Glutamatergic neuron (in vitro differentiated cells): ENCODE results near the gene COA3. TPM values are rescaled to one million over a fixed set of nuclear protein-coding genes. Genes with fewer than 3 reads are reported as not detected.

Experiments
- DNase-seq: peaks from one replicate; pipeline ENCODE4 v3.0.0; 2022
- H3K27ac Mint-ChIP-seq: one replicate; pipeline ENCODE4 v1.8.0; 2020; ENCODE audit warnings: mild to moderate bottlenecking, mixed read lengths, inconsistent platforms; ENCODE audit not compliant: unreplicated experiment
- H3K27me3 Mint-ChIP-seq: one replicate; pipeline ENCODE4 v1.8.0; 2020; ENCODE audit warnings: mild to moderate bottlenecking, moderate library complexity, mixed read lengths, inconsistent platforms; ENCODE audit not compliant: unreplicated experiment
- H3K36me3 Mint-ChIP-seq: one replicate; pipeline ENCODE4 v1.8.0; 2020; ENCODE audit warnings: mild to moderate bottlenecking, mixed read lengths, inconsistent platforms; ENCODE audit not compliant: unreplicated experiment
- H3K4me1 Mint-ChIP-seq: one replicate; pipeline ENCODE4 v1.8.0; 2020; ENCODE audit warnings: mild to moderate bottlenecking, low read depth, mixed read lengths, inconsistent platforms; ENCODE audit not compliant: unreplicated experiment
- H3K4me3 Mint-ChIP-seq: one replicate; pipeline ENCODE4 v1.8.0; 2020; ENCODE audit warnings: mild to moderate bottlenecking, mixed read lengths, inconsistent platforms; ENCODE audit not compliant: unreplicated experiment
- H3K9me3 Mint-ChIP-seq: one replicate; pipeline ENCODE4 v1.8.0; 2020; ENCODE audit warnings: mild to moderate bottlenecking, moderate library complexity, mixed read lengths, inconsistent platforms; ENCODE audit not compliant: unreplicated experiment
- CTCF ChIP-seq: fragments of 200-600 bp; sonication (generic); IDR thresholded peaks from one replicate; pipeline ENCODE4 v1.5.0; 2021; ENCODE audit not compliant: partially characterized antibody, unreplicated experiment
- total RNA-seq: library from RNA; stranded (reverse); fragmentation: NEBNext Ultra II Directional; extraction: Animal tissue kit (Norgen Biotek cat#: 25700); gene quantifications from one replicate; pipeline ENCODE4 v1.2.1, GENCODE V29; 2021; ENCODE audit not compliant: unreplicated experiment

Gene COA3
- total RNA-seq, 1 donor from 2014 or later = 56.7 TPM

GRCh38 chr17:42818379-42818778 is 19.9 kb upstream of the COA3 start:
- no peak for TF ChIP-seq CTCF
- Mint-ChIP-seq H3K4me3 (no peak overlapping the region), H3K9me3 (no peaks in the 10 kb centered on the region), H3K36me3 (no peaks in the 10 kb centered on the region), H3K4me1 (peaks cover 2% of the 10 kb centered on the region), H3K27me3 (no peaks in the 10 kb centered on the region), H3K27ac (no peak overlapping the region)
- DNase-seq = no peak

DNA sequence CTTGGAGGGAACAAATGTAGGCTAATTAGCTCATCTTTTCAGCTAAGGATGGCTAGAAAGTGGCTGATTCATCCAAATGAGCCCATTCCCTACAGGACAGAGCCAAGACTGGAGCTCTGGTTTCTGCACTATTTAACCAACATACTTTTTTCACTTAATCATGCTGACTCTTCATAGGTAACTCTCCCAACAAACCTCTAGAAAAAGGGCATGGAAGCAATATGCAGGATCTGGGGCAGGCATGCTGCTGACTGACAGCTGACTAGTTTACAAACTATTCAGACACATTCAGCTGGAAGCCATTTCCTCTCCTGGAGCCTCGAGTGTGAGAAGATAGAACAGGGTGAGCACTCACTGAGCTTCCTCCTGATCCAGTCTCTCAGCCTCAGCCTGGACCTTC is 19.4 kb upstream of the COA3 start:
- Mint-ChIP-seq H3K4me1 (no peaks in the 10 kb centered on the region), H3K36me3 (no peaks in the 10 kb centered on the region), H3K9me3 (no peaks in the 10 kb centered on the region), H3K4me3 (no peak overlapping the region), H3K27ac (no peak overlapping the region), H3K27me3 (no peaks in the 10 kb centered on the region)
- no peak for TF ChIP-seq CTCF
- no peak for DNase-seq

GRCh38 chr17:42814633-42815399 is 16.3 kb upstream of the COA3 start:
- Mint-ChIP-seq H3K4me1 (no peaks in the 10 kb centered on the region), H3K27ac (no peak overlapping the region), H3K4me3 (no peak overlapping the region), H3K9me3 (no peaks in the 10 kb centered on the region), H3K27me3 (no peaks in the 10 kb centered on the region), H3K36me3 (no peaks in the 10 kb centered on the region)
- DNase-seq = no peak
- no peak for TF ChIP-seq CTCF

- Mint-ChIP-seq H3K9me3 (peaks cover under 1% of the 10 kb centered on the region), H3K27me3 (peaks cover 1% of the 10 kb centered on the region), H3K27ac (no peak overlapping the region), H3K4me3 (no peak overlapping the region), H3K4me1 (no peaks in the 10 kb centered on the region), H3K36me3 (no peaks in the 10 kb centered on the region)
- DNase-seq = no peak
- TF ChIP-seq CTCF = no peak
These were observed 10.7 kb upstream of the COA3 start for GRCh38 chr17:42809250-42809649.

DNA sequence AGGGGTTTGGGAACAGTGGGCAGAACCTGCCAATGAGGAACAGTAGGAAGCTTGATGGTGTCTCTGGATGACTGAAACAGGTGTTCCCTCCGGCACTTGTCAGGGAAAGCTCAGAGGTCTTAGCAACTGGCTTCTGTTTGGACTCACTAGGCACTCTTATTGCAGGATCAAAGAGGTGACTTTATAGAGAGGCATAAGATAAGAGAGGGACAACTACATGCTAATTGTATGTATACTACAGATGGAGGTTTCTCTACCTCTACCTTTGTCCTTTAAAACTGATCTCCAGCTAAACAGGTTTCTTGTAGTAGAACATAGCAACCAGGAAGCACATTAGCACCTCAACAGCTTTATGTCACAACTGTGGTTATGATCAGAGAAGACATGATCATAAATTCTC is 7.7 kb upstream of the COA3 start:
- peaks cover 3% of the 10 kb centered on the region for H3K9me3 Mint-ChIP-seq
- no peak overlapping the region for H3K27ac Mint-ChIP-seq
- peaks cover 3% of the 10 kb centered on the region for H3K27me3 Mint-ChIP-seq
- H3K36me3 Mint-ChIP-seq = no peaks in the 10 kb centered on the region
- no peak for DNase-seq
- H3K4me3 Mint-ChIP-seq = no peak overlapping the region
- no peaks in the 10 kb centered on the region for H3K4me1 Mint-ChIP-seq
- no peak for TF ChIP-seq CTCF
